ENCODE data around the gene TENM4. TPM values are rescaled to one million over a fixed set of nuclear protein-coding genes. Genes with fewer than 3 reads are reported as not detected.

The TENM4 gene
- total and polyA plus RNA-seq, 2 of the 13 experiments (the other 11 are each of a cell fraction or from before 2014, with no cell fraction given): not detected

DNA sequence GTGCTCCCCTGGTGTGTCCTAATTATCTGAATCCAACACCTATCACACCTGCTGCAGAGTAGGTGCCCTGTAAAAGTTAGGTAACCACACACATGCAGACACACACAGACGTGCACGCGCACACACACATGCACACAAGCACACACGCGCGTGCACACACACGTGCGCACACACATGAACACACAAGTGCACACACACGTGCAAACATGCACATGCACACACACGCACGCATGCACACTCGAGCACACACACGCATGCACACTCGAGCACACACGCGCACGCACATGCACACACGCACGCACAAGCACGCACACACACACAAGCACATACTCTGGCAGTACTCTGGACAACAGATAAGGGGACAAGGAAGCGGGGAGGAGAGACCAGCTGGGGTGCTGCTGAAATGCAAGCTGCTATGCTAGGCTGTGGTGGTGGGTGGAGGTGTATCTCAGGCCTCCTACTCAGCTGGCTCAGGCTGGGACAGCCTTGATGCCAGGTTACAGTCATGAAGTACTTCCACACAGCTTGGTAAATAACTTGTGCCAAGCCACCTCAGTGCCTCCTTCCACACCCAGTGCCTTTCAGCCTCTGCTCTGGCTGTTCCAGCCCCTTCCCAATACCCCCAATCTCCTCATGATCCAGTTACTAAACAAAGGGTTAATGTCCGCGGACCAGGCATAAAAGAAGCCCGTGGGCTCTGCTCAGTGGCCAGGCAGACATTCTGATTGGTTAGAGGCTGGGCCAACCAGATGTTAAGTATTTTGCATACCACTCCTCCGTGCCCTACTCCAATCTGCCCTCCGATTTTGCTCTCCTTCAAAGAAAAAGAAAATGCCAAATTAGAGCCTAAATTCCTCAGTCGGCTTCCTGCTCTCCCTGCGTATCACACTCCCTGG, 374.1 kb downstream of the TENM4 start:
- peaks cover 0 to 4% of the 10 kb centered on the region in 2 experiments; a peak in 1 of 5 replicates for H3K27me3 ChIP-seq (ENCODE audit: control insufficient read depth in 1 of 2, insufficient read depth in 2 of 2, low read length in 2 of 2)
- no peaks in the 10 kb centered on the region for H3K9me3 ChIP-seq (ENCODE audit: low read length)
- in situ Hi-C loops (cut with HindIII; ENCODE audit: extremely low pct_ligation_motif_present, low pct_unique_long_range_greater_than_20kb) (no loop called here), intact Hi-C loops (cut with micrococcal nuclease; ENCODE audit: unreplicated experiment) (no loop called here)
- no peak overlapping the region for H3K27ac ChIP-seq (ENCODE audit: extremely low read length, insufficient read depth, low read length)
- ChIA-PET CTCF (ENCODE audit: low intra/inter-chr PET ratio, low total read pairs) (no interaction called here), POLR2A (no interaction called here)
- 59% methylated on average over 18 of the region's 28 CpGs for WGBS (ENCODE audit: low lambda C conversion rate)
- ATAC-seq: no peak
- FAIRE-seq: no peak
- DNase-seq (ENCODE audit: low spot score): no peak
- no peak overlapping the region for H2AFZ ChIP-seq (ENCODE audit: low read length)
- H3K4me3 ChIP-seq (replicated peaks in 1 of 3; ENCODE audit: insufficient read depth in 1 of 3, low read depth in 2 of 3, low read length in 3 of 3): no peak overlapping the region
- no peak overlapping the region for H3K4me2 ChIP-seq (ENCODE audit: low read depth, low read length)
- TF ChIP-seq AHDC1 (CRISPR knock-in tag; IDR thresholded peaks at IDR 0.05; ENCODE audit: borderline replicate concordance) (no peak), MNT (IDR thresholded peaks at IDR 0.05) (peak; percentile 75)
- H3K36me3 ChIP-seq (replicated peaks in 1 of 2; ENCODE audit: control insufficient read depth in 1 of 2, insufficient read depth in 2 of 2, low read length in 2 of 2): no peaks in the 10 kb centered on the region
- no TSS peak for BruUV-seq (replicated peaks)
- no peaks in the 10 kb centered on the region for H3K79me2 ChIP-seq (ENCODE audit: insufficient read depth, low read length)
- H4K20me1 ChIP-seq (ENCODE audit: insufficient read depth, low read length): no peaks in the 10 kb centered on the region
- H3K9ac ChIP-seq (ENCODE audit: insufficient read depth, low read depth, low read length): no peak overlapping the region
- H3K4me1 ChIP-seq (ENCODE audit: insufficient read depth, low read length): no peaks in the 10 kb centered on the region

Data from HepG2 (cell line).